Osteoblast (primary cell): ENCODE results near the gene CYP2S1. TPM values are rescaled to one million over a fixed set of nuclear protein-coding genes. Genes with fewer than 3 reads are reported as not detected.

Source experiments
- DNase-seq: peaks from one replicate; pipeline ENCODE4 v3.0.0; 2011; ENCODE audit warnings: low spot score, mixed read lengths; ENCODE audit not compliant: insufficient read length; ENCODE audit errors: missing footprints
- H2AFZ ChIP-seq: 2 replicates; pipeline ENCODE4 v1.6.0; 2011; ENCODE audit warnings: mild to moderate bottlenecking, low read length
- H3K27ac ChIP-seq: 2 replicates; pipeline ENCODE4 v1.5.1; 2011; ENCODE audit warnings: mild to moderate bottlenecking, low read depth, low read length, moderate library complexity
- H3K27me3 ChIP-seq: 2 replicates; pipeline ENCODE4 v1.6.0; 2012; ENCODE audit warnings: mild to moderate bottlenecking, control low read depth, inconsistent platforms, low read length, moderate library complexity; ENCODE audit not compliant: insufficient read depth
- H3K36me3 ChIP-seq: 2 replicates; pipeline ENCODE4 v1.5.1; 2011; ENCODE audit warnings: mild to moderate bottlenecking, low read length, control low read depth, moderate library complexity; ENCODE audit not compliant: insufficient read depth
- H3K4me1 ChIP-seq: 2 replicates; pipeline ENCODE4 v1.5.1; 2011; ENCODE audit warnings: mild to moderate bottlenecking, low read length, control low read depth, moderate library complexity; ENCODE audit not compliant: insufficient read depth
- H3K4me2 ChIP-seq: 2 replicates; pipeline ENCODE4 v1.6.0; 2011; ENCODE audit warnings: mild to moderate bottlenecking, low read length; ENCODE audit not compliant: insufficient read depth
- H3K4me3 ChIP-seq: fragments of 200-600 bp; sonication (generic); 3 replicates; pipeline ENCODE4 v1.5.1; 2012; ENCODE audit warnings: mild to moderate bottlenecking, low read length, inconsistent platforms; ENCODE audit not compliant: insufficient read depth
- H3K79me2 ChIP-seq: 2 replicates; pipeline ENCODE4 v1.6.0; 2012; ENCODE audit warnings: mild to moderate bottlenecking, low read length, control low read depth, inconsistent platforms; ENCODE audit not compliant: insufficient read depth
- H3K9me3 ChIP-seq: 2 replicates; pipeline ENCODE4 v1.5.1; 2011; ENCODE audit warnings: low read depth, low read length, control low read depth
- H4K20me1 ChIP-seq: 2 replicates; pipeline ENCODE4 v1.6.0; 2012; ENCODE audit warnings: mild to moderate bottlenecking, low read length, control low read depth; ENCODE audit not compliant: insufficient read depth
- CTCF ChIP-seq: IDR thresholded peaks from 2 replicates; pipeline ENCODE4 v1.5.1; 2011; ENCODE audit warnings: mild to moderate bottlenecking, low read depth, low read length, moderate library complexity; ENCODE audit errors: extremely low read depth
- total RNA-seq: library from RNA; depleted of rRNA; stranded (reverse); fragments of >200 nt; gene quantifications from 2 replicates; pipeline ENCODE4 v1.2.3, GENCODE V29; 2012

Gene CYP2S1
- total RNA-seq, 1 donor = not detected

GRCh38 chr19:41220811-41221210 lies 27.8 kb downstream of the CYP2S1 start:
- H4K20me1 ChIP-seq = peaks cover 3% of the 10 kb centered on the region
- TF ChIP-seq CTCF = no peak
- H3K27ac ChIP-seq = peak overlapping the region; percentile 90
- peak overlapping the region; percentile 85 for H3K4me2 ChIP-seq
- H3K36me3 ChIP-seq = peaks cover 46% of the 10 kb centered on the region
- no peak overlapping the region for H2AFZ ChIP-seq
- H3K4me1 ChIP-seq = peaks cover 63% of the 10 kb centered on the region
- H3K9me3 ChIP-seq = no peaks in the 10 kb centered on the region
- H3K79me2 ChIP-seq = peaks cover 56% of the 10 kb centered on the region
- H3K4me3 ChIP-seq = peak overlapping the region; percentile 93
- DNase-seq = no peak
- H3K27me3 ChIP-seq = no peaks in the 10 kb centered on the region

- Histone ChIP-seq H4K20me1 (peaks cover 3% of the 10 kb centered on the region), H3K27ac (peak overlapping the region; percentile 90), H3K36me3 (peaks cover 50% of the 10 kb centered on the region), H3K27me3 (no peaks in the 10 kb centered on the region), H3K9me3 (no peaks in the 10 kb centered on the region), H3K4me3 (peak overlapping the region; percentile 93), H3K79me2 (peaks cover 59% of the 10 kb centered on the region), H3K4me2 (peak overlapping the region; percentile 85), H3K4me1 (peaks cover 66% of the 10 kb centered on the region), H2AFZ (no peak overlapping the region)
- TF ChIP-seq CTCF = no peak
- no peak for DNase-seq
These were observed 28.6 kb downstream of the CYP2S1 start for GRCh38 chr19:41221514-41222205.

DNA sequence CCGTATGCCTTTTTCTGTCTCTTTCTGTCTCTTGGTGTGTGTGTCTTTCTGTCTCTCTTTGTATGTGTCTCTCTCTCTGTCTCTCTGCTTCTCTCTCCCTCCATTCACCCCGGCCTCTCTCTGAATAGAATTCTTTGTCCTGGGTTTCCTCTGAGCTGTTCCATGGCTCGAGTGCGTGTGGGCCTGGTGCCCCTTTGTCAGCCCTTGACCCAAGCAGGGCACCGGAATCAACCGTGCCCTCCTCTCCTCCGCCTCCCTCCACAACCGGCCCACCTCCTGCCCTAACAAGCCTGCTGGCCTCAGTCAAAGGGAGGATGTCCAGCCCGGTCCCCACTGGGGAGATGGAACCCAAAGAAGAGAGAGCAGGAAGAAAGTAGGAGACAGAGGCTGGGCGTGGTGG lies 29.2 kb downstream of the CYP2S1 start:
- H3K36me3 ChIP-seq = peaks cover 56% of the 10 kb centered on the region

More for the DNA sequence above, 29.2 kb downstream of the CYP2S1 start:
- H3K4me1 ChIP-seq = peaks cover 66% of the 10 kb centered on the region
- H3K79me2 ChIP-seq = peaks cover 64% of the 10 kb centered on the region
- DNase-seq = no peak
- no peak overlapping the region for H2AFZ ChIP-seq
- no peak overlapping the region for H3K4me3 ChIP-seq
- no peaks in the 10 kb centered on the region for H3K27me3 ChIP-seq
- peak overlapping the region; percentile 90 for H3K27ac ChIP-seq
- H4K20me1 ChIP-seq = peaks cover 3% of the 10 kb centered on the region
- H3K9me3 ChIP-seq = no peaks in the 10 kb centered on the region
- H3K4me2 ChIP-seq = peak overlapping the region; percentile 85
- TF ChIP-seq CTCF = no peak
